Posterior cingulate gyrus (tissue), 11 donors: ENCODE results near the gene ATN1.
"Not testable (repeated sequence)": the region's sequence is repeated elsewhere in the genome, so short reads cannot be mapped to it uniquely, and the experiment has no call there.

Experiments used
- DNase-seq, 10 donors: peaks; one replicate each; pipeline versions ENCODE4 v3.0.0 to v3.0.0-alpha.2; 2020 to 2021; ENCODE audit warnings: mixed read lengths in 3 of 10
- intact Hi-C: fragments of 100-400 bp; cut with DNase I; formaldehyde crosslinking; loops from one replicate; pipeline ENCODE4 v1.15.1; 2023

The ATN1 gene

GRCh38 chr12:6927379-6928021 is at the start of gene ATN1:
TSS of gene ATN1 (plus strand) at chr12:6927959. CDS start at chr12:6934002, 6,043 bp downstream.
- DNase-seq: peak; percentile 70 to 97 (median 81)
- intact Hi-C loops: no loop called here

GRCh38 chr12:6879824-6880223 is 47.9 kb upstream of the ATN1 start:
- DNase-seq, intact Hi-C loops: not testable (repeated sequence)

- DNase-seq: no peak
- intact Hi-C loops: no loop called here
Observed at GRCh38 chr12:6883252-6883651, 44.5 kb upstream of the ATN1 start.

DNA sequence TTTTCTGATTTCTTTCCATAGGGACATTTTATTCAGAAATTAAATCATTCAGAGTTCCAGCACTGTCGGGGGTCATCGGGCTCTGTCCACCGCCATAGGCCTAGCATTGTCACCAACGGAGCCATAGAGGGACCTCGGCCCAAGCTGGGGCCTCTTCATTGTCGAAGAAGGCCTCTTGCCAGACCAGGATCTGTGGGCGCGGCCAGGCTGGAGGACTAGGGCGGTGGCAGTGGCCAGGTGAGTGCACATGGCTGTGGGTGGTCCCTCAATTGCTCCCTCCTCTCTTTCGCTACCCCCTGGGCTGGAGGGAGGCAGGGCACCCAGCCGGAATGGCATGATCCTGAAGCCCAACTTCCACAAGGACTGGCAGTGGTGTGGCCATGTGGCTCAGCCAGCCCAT is 44.1 kb upstream of the ATN1 start:
- DNase-seq: no peak
- intact Hi-C loops: no loop called here

GRCh38 chr12:6884539-6884938 is 43.2 kb upstream of the ATN1 start:
- intact Hi-C loops: no loop called here
- peak in 1 of 10 donors; percentile 45 for DNase-seq

DNA sequence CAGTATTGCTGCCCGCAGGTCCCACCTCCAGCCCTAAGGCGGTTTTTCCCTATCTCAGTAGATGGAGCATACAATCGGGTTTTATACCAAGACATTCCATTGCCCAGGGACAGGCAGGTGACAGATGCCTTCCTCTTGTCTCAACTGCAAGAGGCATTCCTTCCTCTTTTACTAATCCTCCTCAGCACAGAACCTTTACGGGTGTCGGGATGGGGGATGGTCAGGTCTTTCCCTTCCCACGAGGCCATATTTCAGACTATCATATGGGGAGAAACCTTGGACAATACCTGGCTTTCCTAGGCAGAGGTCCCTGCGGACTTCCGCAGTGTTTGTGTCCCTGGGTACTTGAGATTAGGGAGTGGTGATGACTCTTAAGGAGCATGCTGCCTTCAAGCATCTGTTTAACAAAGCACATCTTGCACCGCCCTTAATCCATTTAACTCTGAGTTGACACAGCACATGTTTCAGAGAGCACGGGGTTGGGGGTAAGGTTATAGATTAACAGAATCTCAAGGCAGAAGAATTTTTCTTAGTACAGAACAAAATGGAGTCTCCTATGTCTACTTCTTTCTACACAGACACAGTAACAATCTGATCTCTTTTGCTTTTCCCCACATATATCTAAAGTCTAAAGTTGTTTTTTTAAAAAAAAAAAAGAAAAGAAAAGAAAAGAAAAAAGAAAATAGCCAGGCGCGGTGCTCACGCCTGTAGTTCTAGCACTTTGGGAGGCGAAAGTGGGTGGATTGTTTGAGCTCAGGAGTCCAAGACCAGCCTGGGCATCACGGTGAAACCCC is 41.4 kb upstream of the ATN1 start:
- DNase-seq: peak in 1 of 10 donors; percentile 7
- intact Hi-C loops: not testable (repeated sequence)

GRCh38 chr12:6887460-6887859 is 40.3 kb upstream of the ATN1 start:
- DNase-seq: peak in 1 of 10 donors; percentile 43
- intact Hi-C loops: no loop called here

DNA sequence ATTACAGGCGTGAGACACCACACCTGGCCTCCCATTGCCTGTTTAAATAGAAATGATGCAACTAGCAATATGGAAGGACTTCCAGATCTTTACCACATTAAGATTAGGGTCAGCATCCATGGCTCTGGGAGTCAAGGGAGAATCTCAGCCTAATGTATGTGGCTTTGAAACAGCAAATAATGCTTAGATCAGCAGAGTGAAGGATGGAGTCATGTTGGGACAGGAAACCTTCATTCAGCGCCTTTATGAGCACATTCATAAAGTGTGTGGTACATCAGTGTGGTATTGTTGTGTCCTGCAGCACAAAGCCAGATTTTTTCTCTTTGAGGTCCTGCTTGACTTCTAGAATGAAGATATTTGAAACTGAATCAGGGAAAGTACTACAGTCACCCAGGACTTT is 39.4 kb upstream of the ATN1 start:
- intact Hi-C loops: no loop called here
- no peak for DNase-seq

DNA sequence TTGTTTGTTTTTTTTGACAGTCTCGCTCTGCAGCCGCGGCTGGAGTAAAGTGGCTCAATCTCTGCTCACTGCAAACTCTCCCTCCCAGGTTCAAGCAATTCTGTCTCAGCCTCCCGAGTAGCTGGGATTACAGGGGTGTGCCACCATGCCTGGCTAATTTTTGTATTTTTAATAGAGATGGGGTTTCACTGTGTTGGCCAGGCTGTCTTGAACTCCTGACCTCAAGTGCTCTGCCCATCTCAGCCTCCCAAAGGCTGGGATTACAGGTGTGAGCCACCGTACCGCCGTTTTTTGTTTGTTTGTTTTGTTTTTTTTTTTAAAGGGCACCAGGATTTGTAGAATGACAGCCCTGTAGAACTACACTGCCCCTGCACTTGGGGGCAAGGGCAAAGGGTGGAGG is 39.0 kb upstream of the ATN1 start:
- peak in 1 of 10 donors; percentile 14 for DNase-seq
- intact Hi-C loops: not testable (repeated sequence)

- intact Hi-C loops: not testable (repeated sequence)
- DNase-seq: peak in 1 of 10 donors; percentile 78
Observed at GRCh38 chr12:6889775-6890573, 37.8 kb upstream of the ATN1 start.

GRCh38 chr12:6890789-6891645 is 36.7 kb upstream of the ATN1 start:
- DNase-seq: peak; percentile 96 to 100 (median 98)
- intact Hi-C loops: loop anchor here (1.0 kb wide), 1 partner anchor 18 kb away; the partner anchor contains the start of gene SPSB2

- intact Hi-C loops: loop anchor here (1.0 kb wide), 1 partner anchor 18 kb away; the partner anchor contains the start of gene SPSB2
- DNase-seq: peak in 1 of 10 donors; percentile 60
Observed at GRCh38 chr12:6891646-6892001, 36.1 kb upstream of the ATN1 start.

DNA sequence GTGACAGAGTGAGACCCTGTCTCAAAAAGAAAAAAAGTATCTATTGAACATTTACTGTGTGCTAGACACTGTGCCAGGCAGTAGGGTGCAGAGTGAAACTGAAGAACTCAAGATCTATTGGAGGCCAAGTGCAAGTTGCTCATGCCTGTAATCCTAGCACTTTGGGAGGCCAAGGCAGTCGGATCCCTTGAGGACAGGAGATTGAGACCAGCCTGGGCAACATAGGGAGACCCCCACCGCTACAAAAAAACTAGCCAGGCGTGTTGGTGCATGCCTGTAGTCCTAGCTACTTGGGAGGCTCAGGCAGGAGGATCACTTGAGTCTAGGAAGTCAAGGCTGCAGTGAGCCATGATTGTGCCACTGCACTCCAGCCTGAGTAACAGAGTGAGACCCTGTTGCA is 35.1 kb upstream of the ATN1 start:
- intact Hi-C loops: not testable (repeated sequence)
- peak in 1 of 10 donors; percentile 10 for DNase-seq

- intact Hi-C loops: no loop called here
- no peak for DNase-seq
Observed at GRCh38 chr12:6894321-6894720, 33.4 kb upstream of the ATN1 start.

GRCh38 chr12:6896846-6897435 is 30.8 kb upstream of the ATN1 start:
- intact Hi-C loops: no loop called here
- peak in 1 of 10 donors; percentile 54 for DNase-seq

GRCh38 chr12:6899427-6899826 is 28.3 kb upstream of the ATN1 start:
- intact Hi-C loops: no loop called here

GRCh38 chr12:6899837-6900519 is 27.8 kb upstream of the ATN1 start:
- peak in 4 of 10 donors; percentile 18 to 89 (median 32) for DNase-seq
- intact Hi-C loops: no loop called here

More at GRCh38 chr12:6899427-6899826, 28.3 kb upstream of the ATN1 start:
- DNase-seq: no peak

- peak in 1 of 10 donors; percentile 18 for DNase-seq
- intact Hi-C loops: no loop called here
Observed at GRCh38 chr12:6902448-6902847, 25.3 kb upstream of the ATN1 start.

GRCh38 chr12:6903722-6904121 is 24.0 kb upstream of the ATN1 start:
- intact Hi-C loops: loop anchor here (2.0 kb wide), 1 partner anchor 37 kb away; the partner anchor contains the start of gene TPI1
- no peak for DNase-seq
